Activated naive CD8-positive, alpha-beta T cell treated with anti-CD3 and anti-CD28 coated beads for 36 hours (primary cell): ENCODE data around the gene FIGN. TPM values are rescaled to one million over a fixed set of nuclear protein-coding genes. Genes with fewer than 3 reads are reported as not detected.

Source experiments
- DNase-seq: peaks from one replicate; pipeline ENCODE4 v3.0.0; 2021
- H3K27ac Mint-ChIP-seq: one replicate; pipeline ENCODE4 v1.8.0; 2022; ENCODE audit warnings: mild to moderate bottlenecking, moderate library complexity, mixed read lengths
- H3K27me3 Mint-ChIP-seq: one replicate; pipeline ENCODE4 v1.8.0; 2022; ENCODE audit warnings: mild to moderate bottlenecking, mixed read lengths
- H3K36me3 Mint-ChIP-seq: one replicate; pipeline ENCODE4 v1.8.0; 2021; ENCODE audit warnings: mild to moderate bottlenecking, mixed read lengths
- H3K4me1 Mint-ChIP-seq: one replicate; pipeline ENCODE4 v1.8.0; 2021; ENCODE audit warnings: mixed read lengths
- H3K4me3 Mint-ChIP-seq: one replicate; pipeline ENCODE4 v1.8.0; 2022; ENCODE audit warnings: mild to moderate bottlenecking, moderate library complexity, mixed read lengths
- H3K9me3 Mint-ChIP-seq: one replicate; pipeline ENCODE4 v1.8.0; 2022; ENCODE audit warnings: mixed read lengths
- total RNA-seq, 2 experiments: library from RNA; stranded (reverse); gene quantifications; one replicate each; pipeline ENCODE4 v1.2.3, GENCODE V29; 2021

The FIGN gene
- total RNA-seq, 2 experiments from 2014 or later, result not detected

DNA sequence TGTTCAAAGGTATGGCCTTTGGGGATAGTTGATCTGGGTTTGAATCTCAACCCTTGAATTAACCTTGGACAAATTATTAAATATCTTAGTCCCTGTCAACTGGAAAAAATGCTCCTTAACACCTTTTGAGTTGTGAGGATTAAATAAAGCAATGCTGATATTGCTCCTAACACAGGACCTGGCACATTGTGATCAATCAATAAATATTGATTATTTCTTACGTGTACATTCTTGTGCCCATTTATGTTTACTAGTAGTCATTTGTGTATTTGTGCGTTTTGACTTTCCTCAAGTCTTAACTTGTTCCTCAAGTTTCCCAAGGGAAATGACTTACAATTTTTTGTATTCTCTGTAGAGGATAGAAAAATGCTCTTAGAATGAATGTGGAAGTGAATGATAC is 19.6 kb upstream of the FIGN start:
- Mint-ChIP-seq H3K27me3 (no peaks in the 10 kb centered on the region), H3K9me3 (peaks cover 5% of the 10 kb centered on the region), H3K4me3 (no peak overlapping the region), H3K4me1 (no peaks in the 10 kb centered on the region), H3K27ac (no peak overlapping the region), H3K36me3 (no peaks in the 10 kb centered on the region)
- DNase-seq, result no peak

DNA sequence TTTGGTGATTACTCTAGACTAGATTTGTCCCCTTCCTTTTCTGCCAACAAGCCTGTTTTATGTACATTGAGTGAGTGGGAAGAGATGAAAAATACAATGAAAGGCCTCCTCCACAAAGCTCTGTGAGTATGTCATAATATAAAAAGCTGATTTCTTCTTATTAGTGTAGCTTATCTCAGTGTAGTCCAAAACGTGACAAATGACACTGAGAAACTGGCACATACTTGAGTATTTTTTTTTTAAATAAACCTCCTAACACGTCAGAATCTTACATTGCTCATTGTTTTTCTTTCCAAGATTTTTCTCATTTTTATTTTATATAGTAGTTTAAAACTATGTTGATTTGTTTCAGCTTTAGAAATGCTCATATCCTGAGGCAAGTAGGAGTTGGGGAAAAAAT is 17.9 kb upstream of the FIGN start:
- H3K9me3 Mint-ChIP-seq, result peaks cover 5% of the 10 kb centered on the region
- no peak overlapping the region for H3K4me3 Mint-ChIP-seq
- H3K4me1 Mint-ChIP-seq, result no peaks in the 10 kb centered on the region
- no peak for DNase-seq
- H3K27me3 Mint-ChIP-seq, result no peaks in the 10 kb centered on the region
- no peaks in the 10 kb centered on the region for H3K36me3 Mint-ChIP-seq
- no peak overlapping the region for H3K27ac Mint-ChIP-seq

DNA sequence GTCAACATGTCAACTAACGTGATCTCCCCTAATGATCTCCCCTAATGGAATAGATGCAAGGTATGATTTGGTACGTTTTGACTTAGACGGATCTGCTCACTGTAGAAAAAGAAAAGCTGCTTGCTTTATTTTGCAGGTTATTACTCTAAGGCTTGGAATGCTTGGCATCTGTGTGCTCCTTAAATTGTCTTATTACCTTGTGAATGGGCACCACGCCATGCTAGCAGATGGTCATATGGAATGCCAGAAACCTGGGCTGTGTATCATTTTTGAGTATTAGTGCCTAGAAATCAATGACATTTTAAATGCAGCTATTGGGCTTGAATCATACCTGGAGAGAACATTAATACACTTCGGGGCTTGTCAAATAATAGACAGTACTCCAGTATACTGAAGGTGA is 16.5 kb upstream of the FIGN start:
- DNase-seq, result no peak
- H3K9me3 Mint-ChIP-seq, result peaks cover 2% of the 10 kb centered on the region
- no peaks in the 10 kb centered on the region for H3K27me3 Mint-ChIP-seq
- H3K36me3 Mint-ChIP-seq, result no peaks in the 10 kb centered on the region
- no peak overlapping the region for H3K27ac Mint-ChIP-seq
- no peaks in the 10 kb centered on the region for H3K4me1 Mint-ChIP-seq
- H3K4me3 Mint-ChIP-seq, result no peak overlapping the region

DNA sequence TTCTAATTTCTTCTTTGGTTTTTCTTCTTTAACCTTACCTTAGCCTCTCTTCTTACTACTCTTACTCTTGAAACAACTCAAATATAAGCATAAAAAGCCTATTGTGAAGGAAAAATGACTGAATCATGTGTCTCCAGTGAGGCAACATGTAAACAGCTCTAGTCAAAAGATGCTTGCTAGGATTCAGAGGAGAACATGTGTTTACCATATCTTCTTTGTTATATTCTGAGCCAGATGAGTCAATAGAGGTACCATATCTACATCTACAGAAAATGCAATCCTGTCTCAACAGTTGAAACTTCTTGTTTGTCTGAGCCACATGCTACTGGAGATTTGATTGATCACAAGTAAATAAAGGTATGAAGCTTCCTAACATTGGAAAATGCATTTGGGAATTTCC is 15.9 kb upstream of the FIGN start:
- H3K27ac Mint-ChIP-seq, result no peak overlapping the region

DNA sequence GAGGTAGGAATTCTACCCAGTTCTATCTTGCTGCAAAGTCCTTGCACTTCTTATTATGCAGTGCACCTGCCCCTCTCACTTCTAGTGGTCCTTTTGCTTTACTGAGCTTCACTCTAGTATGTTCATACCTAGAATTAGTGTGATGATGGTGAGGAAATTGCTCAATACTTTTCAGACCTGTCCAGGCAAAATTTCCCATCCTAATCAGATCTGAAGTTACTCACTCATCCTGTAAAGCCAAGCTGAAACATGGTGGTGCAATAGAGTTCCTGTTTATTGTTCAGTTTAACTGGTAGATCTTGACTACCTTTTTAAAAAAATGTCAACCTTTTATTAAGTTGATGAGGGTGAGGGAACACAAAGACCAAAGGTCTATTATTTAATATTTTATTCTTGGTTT is 12.6 kb upstream of the FIGN start:
- no peak overlapping the region for H3K4me3 Mint-ChIP-seq
- peaks cover 2% of the 10 kb centered on the region for H3K9me3 Mint-ChIP-seq
- no peak overlapping the region for H3K27ac Mint-ChIP-seq
- no peaks in the 10 kb centered on the region for H3K4me1 Mint-ChIP-seq
- no peaks in the 10 kb centered on the region for H3K27me3 Mint-ChIP-seq
- no peak for DNase-seq
- no peaks in the 10 kb centered on the region for H3K36me3 Mint-ChIP-seq

More for the DNA sequence above, 15.9 kb upstream of the FIGN start:
- peaks cover 2% of the 10 kb centered on the region for H3K9me3 Mint-ChIP-seq
- no peak for DNase-seq
- H3K4me3 Mint-ChIP-seq, result no peak overlapping the region
- H3K27me3 Mint-ChIP-seq, result no peaks in the 10 kb centered on the region
- no peaks in the 10 kb centered on the region for H3K4me1 Mint-ChIP-seq
- H3K36me3 Mint-ChIP-seq, result no peaks in the 10 kb centered on the region

DNA sequence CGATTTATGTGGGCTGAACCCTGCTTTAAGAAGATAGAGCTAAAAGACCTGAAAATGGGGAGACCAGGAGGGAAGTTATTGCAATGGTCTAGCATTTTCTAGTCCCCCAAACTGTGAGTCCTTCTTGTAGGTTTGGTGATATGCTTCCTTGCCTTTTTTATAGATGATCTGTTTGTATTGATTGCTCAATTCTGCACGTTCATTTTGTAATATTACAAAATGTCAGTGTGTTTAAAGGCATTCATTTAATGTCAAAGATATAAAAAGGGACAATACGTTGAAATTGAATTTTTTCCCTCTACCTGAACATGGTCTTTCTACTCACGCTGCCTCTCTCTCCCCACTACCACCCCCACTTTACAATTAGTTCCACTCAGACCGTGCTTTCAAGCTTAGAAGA is 5.6 kb upstream of the FIGN start:
- Mint-ChIP-seq H3K27me3 (peaks cover 16% of the 10 kb centered on the region), H3K9me3 (peaks cover 1% of the 10 kb centered on the region), H3K27ac (no peak overlapping the region), H3K36me3 (no peaks in the 10 kb centered on the region), H3K4me3 (no peak overlapping the region), H3K4me1 (no peaks in the 10 kb centered on the region)
- DNase-seq, result no peak

DNA sequence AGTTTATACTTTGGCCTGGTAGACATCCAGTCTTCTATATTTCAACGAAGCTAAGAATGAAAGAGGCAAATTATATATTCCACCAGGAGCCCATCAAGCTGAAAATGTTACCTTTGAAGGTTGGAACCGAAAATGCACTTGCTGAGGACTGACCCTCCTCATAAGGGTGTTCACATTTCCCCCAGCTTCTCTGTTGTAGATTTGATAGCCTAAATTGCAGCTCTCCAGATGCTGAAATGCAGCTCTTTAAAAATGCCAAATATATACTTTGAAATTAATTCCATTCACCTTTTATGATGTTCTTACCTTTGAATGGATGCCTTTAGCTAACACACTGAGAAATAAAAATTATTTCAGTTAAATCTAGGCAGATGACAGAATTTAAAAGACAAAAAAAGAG is 1.8 kb upstream of the FIGN start:
- no peak for DNase-seq
- peaks cover 1% of the 10 kb centered on the region for H3K36me3 Mint-ChIP-seq
- no peak overlapping the region for H3K27ac Mint-ChIP-seq
- H3K27me3 Mint-ChIP-seq, result peaks cover 43% of the 10 kb centered on the region
- H3K4me1 Mint-ChIP-seq, result peaks cover 2% of the 10 kb centered on the region
- H3K4me3 Mint-ChIP-seq, result no peak overlapping the region
- peaks cover 1% of the 10 kb centered on the region for H3K9me3 Mint-ChIP-seq

DNA sequence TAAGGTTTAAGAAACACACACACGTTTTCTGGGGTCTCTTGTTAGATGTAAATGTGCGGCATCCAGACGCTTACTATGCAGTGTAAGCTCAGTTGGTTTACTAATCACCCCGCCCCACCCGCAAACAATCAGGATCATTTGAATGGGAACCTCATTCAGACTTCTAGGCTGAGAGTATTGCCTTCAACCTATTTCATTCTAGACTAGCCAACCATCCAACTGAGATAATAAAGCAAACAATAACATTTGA is 1.3 kb upstream of the FIGN start:
- Mint-ChIP-seq H3K4me3 (no peak overlapping the region), H3K36me3 (peaks cover 1% of the 10 kb centered on the region), H3K27ac (no peak overlapping the region), H3K27me3 (peaks cover 43% of the 10 kb centered on the region), H3K9me3 (peaks cover 1% of the 10 kb centered on the region), H3K4me1 (peaks cover 2% of the 10 kb centered on the region)
- DNase-seq, result no peak

DNA sequence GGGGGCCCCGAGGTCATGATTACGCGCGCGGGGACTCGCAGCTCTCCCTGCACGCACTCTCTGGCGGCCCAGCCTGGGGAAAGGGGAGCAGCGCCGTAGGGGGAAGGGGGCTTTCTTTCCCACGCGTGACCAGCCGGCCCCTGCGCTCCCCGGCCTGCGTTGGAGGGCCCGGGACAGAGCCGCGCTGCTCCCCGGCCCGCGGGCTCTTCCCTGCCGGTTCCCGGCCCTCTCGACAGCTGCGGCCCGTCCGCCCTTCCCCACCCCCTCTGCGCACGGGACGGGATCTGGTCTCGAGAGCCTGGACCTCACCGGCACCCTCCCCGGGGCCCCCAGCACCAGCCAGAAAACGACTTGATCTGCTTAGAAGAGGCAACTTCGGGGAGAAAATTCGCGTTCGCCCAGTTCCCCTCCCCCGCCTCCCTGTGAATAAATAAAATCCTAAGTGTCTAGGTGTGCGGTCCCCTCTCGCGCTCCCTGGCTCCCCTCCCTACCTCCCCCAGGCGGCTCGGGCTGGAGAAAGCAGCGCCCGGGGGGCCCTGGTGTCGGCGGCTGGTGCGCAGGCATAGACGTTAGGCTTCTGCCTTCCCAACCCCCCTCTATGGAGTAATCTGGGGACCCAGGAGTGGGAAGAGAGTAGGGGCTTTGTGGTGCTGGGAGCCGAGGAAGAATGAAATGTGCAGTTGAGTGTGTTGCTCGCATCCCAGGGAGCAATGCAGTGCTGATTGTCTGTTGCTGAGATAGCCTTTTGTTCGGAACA is 803 bp upstream of the FIGN start:
- Mint-ChIP-seq H3K4me3 (no peak overlapping the region), H3K4me1 (peaks cover 2% of the 10 kb centered on the region), H3K27ac (no peak overlapping the region), H3K27me3 (peaks cover 43% of the 10 kb centered on the region), H3K9me3 (peaks cover 1% of the 10 kb centered on the region), H3K36me3 (peaks cover 1% of the 10 kb centered on the region)
- DNase-seq, result no peak

DNA sequence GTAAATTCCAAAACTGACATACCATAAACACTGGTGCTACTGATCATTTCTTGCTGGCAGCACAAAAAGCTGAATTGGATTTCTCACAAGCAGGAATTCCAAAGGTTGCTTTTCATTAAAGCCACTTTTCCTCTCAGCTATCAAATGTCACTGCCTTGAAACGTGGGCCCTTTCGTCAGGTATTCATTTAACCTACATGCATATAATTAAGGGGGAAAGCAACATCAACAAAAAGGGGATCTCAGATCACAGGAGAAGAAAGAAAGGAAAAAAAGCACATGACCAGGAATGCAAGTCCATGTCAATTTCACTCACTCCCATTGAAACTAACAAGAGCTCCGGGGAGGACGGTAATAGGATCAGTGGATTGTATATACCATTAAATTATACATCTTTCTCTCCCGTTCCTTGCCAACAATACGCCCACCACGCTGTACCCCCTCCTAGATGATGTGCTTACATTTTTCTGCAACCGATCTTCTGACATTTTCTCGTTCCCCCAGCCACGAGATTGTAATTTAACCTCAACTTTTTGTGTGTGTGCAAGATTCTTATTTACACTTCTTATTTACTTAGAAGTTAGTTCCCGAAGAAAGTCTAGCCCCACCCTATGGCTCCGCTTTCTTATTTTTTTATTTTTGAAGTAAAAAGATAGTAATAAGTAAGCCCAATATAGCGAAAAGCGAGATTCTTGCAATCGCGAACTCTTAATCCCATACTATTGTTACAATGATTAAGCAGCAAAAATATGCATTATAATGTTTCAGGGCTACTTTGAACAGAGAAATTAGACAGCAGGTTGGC is 725 bp downstream of the FIGN start:
- Mint-ChIP-seq H3K4me1 (peaks cover 2% of the 10 kb centered on the region), H3K27ac (no peak overlapping the region), H3K27me3 (peaks cover 43% of the 10 kb centered on the region), H3K9me3 (no peaks in the 10 kb centered on the region), H3K36me3 (peaks cover 1% of the 10 kb centered on the region), H3K4me3 (no peak overlapping the region)
- no peak for DNase-seq

DNA sequence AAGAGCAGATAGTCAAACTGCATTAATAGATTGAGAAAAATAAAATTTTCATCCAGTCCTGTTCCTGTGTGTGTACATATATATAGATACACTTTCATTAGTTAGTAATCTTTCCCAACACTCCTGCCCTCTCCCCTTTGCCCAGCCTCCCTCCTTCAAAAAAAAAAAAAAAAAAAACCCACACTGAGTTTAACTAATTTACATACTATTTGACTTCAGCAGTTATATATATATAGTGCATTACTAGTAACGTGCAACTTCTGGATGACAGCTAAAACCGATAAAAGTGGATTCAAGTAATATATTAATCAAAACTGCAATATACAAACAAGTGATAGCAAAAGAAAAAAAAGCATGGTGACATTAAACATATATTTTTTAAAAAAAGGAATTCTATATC is 1.4 kb downstream of the FIGN start:
- Mint-ChIP-seq H3K27ac (no peak overlapping the region), H3K36me3 (peaks cover 1% of the 10 kb centered on the region), H3K4me1 (peaks cover 2% of the 10 kb centered on the region), H3K27me3 (peaks cover 43% of the 10 kb centered on the region), H3K9me3 (no peaks in the 10 kb centered on the region), H3K4me3 (no peak overlapping the region)
- DNase-seq, result no peak

DNA sequence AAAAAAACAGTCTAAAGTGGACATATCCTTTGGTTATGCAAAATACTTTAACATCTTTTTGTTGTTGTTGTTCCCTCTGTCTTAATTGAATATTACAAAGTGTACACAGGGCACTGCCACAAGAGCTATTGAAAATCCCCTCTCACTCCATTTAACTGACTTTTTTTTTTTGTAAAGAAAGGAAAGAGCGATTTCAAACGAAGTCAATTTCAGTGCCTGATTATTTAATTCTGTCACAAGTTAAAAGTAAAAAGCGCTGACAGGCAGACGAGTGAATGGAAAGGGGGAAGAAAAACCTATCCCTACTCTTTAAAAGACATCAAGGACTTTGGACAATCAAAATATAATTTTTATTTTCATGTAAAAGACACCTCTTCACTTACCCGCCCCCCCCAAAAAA is 1.9 kb downstream of the FIGN start:
- Mint-ChIP-seq H3K9me3 (no peaks in the 10 kb centered on the region), H3K4me1 (peaks cover 2% of the 10 kb centered on the region), H3K36me3 (peaks cover 1% of the 10 kb centered on the region), H3K27ac (no peak overlapping the region), H3K27me3 (peaks cover 43% of the 10 kb centered on the region), H3K4me3 (no peak overlapping the region)
- no peak for DNase-seq

DNA sequence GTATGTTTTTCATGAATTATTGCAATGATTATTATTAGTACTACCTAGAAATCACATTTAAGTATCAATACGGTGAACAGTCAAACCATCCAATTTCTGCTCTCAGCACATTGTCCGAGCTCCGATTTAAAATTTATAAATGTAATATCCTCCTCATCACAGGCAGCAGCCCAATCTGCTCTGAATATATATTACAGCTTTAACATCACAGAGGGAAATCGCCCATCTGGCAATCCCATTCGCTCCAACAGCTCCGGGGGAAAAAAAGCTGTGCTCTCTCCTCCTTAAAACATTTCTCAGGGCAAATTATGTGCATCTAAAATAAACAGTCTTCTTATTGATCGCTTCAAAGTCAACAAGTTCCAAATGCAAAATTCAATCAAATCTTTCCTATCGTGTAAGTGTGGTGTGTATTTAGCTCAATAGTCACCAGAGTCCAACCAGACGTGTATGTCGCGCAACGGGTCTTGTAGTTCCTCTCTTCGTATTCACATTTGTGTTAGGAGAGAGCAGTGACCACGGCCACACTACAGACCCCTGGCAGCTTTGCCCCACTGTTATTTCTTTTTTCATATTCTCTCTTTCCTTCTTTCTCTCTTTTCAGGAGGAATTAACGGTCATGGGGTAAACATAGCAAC is 2.4 kb downstream of the FIGN start:
- H3K4me3 Mint-ChIP-seq, result no peak overlapping the region
- no peak for DNase-seq

DNA sequence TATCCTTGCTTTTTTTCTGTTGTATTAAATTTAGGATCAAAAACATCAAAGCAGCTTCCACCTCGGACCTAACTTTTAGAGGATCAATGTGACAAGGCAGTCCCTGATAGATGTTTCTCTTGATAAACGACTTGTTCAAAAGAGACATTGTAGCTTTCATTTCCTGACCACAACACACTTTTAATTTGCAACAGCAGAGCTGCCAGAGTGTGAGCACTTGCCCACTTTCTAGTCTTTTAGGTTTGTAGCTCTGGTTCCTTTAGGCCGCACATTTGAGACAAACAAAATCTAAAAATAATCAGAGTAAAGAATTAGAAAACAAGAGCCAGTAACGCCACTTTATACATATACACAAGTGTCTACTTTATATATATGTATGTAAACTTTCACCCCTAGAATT is 3.1 kb downstream of the FIGN start:
- peaks cover 1% of the 10 kb centered on the region for H3K36me3 Mint-ChIP-seq

More for the DNA sequence above, 2.4 kb downstream of the FIGN start:
- Mint-ChIP-seq H3K9me3 (no peaks in the 10 kb centered on the region), H3K27ac (no peak overlapping the region), H3K36me3 (peaks cover 1% of the 10 kb centered on the region), H3K27me3 (peaks cover 43% of the 10 kb centered on the region), H3K4me1 (peaks cover 2% of the 10 kb centered on the region)

DNA sequence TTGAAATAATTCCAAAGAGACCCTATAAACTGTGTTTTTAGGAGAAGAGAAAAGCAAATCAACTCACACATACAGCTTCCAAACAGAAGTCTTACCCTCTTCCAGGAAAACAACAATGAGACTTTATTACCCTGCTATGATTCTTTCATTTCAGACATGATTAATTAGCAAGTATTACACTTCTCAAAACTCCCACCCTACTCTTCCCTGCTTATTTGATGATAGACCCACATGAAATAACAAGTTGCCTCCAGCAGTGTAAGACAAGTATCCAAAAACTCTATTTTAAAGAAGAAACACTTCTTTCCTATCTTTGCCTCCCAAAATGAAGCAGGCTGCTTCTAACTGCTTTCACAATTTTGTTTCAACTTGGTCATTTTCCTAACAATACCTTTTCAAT is 4.1 kb downstream of the FIGN start:
- Mint-ChIP-seq H3K27me3 (peaks cover 30% of the 10 kb centered on the region), H3K4me3 (no peak overlapping the region), H3K9me3 (no peaks in the 10 kb centered on the region), H3K27ac (no peak overlapping the region), H3K4me1 (peaks cover 2% of the 10 kb centered on the region), H3K36me3 (peaks cover 1% of the 10 kb centered on the region)
- no peak for DNase-seq

More for the DNA sequence above, 3.1 kb downstream of the FIGN start:
- no peak for DNase-seq
- Mint-ChIP-seq H3K4me1 (peaks cover 2% of the 10 kb centered on the region), H3K9me3 (no peaks in the 10 kb centered on the region), H3K4me3 (no peak overlapping the region), H3K27me3 (peaks cover 40% of the 10 kb centered on the region), H3K27ac (no peak overlapping the region)
